Inflammatory macrophage treated with lipopolysaccharide for 1 hour (primary cell): ENCODE results near the gene SNX33.
A peak's percentile ranks its signal among the peaks of the same experiment; 100 is the strongest.
"Not testable (repeated sequence)": the region's sequence is repeated elsewhere in the genome, so short reads cannot be mapped to it uniquely, and the experiment has no call there.

ENCODE experiments used
- DNase-seq, 2 donors: peaks; one replicate each; pipeline ENCODE4 v3.0.0-alpha.2; 2020 to 2022

SNX33 gene

DNA sequence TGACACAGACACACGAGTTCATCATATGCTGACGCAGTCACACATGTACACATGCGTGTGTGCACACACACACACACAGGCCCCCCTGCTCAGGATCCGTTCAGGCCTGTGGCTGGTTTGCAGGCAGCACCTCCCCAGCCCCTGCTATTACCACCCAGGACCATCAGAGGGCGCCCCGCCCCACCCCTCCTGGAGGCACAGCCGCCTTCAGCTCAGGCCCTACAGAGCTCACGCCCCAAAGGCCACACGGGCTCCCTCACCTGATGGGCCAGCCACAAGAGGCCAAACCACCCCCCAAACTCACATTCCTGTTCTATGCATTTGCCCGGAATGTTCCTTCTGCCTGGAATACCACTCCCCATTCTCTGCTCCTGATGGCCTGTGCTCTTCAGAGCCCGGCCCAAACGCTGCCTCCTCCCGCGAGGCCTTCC is 38.5 kb downstream of the SNX33 start:
- DNase-seq, result peak; percentile 39 to 87

DNA sequence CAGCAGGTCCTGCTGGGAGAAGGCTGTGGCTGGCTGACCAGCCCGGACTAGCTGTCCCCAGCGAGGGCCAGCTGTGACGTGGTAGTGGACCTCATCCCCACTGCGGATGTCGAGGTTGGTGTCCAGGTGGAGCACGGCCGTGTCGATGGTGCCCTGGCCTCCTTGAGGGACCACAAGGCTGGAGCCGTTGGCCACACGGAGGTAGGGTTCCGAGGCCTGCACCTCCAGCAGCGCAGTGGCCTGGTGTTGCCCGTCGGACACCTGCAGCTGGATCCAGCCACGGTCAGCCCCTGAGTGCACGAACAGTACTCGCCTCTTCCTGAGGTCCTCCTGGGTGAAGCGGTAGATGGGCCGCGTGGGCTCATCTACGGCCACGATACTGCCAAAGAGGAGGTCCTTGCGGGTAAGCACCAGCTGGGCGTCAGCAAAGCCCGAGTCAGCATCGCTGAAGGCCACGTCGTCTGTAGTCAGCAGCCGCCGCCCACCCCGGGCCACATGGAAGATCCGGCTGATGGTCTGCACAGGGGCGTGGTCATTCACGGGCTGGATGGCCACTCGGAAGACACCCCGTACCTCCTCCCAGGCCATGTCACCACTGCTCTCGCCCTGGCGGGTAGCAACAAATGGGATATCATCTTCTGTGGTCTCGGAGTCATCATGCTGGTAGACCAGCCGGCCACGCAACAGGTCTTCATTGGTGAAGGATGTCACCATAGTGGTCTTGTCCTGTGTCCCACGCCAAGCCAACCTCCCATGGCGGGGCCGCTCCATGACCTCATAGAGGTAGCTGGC is 40.0 kb downstream of the SNX33 start:
- DNase-seq, result no peak

GRCh38 chr15:75688278-75688557 is 40.5 kb downstream of the SNX33 start:
- DNase-seq, result no peak

DNA sequence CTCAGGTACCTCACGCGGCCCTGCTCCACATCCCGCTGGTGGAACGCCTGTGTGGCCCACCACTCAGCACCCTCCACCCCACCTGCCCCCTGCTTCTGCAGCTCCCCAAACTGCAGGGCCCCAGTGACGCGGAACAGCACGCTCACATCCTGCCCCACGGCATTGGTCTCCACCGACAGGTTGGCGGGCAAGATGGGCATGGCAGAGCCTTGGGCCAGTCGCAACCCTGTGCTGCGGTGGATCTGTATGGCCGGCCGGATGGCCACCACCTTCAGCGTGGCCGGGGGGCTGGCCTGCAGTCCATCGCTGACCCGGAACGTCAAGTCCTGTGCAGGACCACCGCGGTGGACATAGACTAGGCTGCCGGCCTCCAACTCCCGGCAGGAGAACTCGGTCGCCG is 41.1 kb downstream of the SNX33 start:
- DNase-seq, result no peak

GRCh38 chr15:75689429-75689828 is 41.7 kb downstream of the SNX33 start:
- not testable (repeated sequence) for DNase-seq

- DNase-seq, result not testable (repeated sequence)
These were observed 44.6 kb downstream of the SNX33 start for GRCh38 chr15:75692311-75692710.

DNA sequence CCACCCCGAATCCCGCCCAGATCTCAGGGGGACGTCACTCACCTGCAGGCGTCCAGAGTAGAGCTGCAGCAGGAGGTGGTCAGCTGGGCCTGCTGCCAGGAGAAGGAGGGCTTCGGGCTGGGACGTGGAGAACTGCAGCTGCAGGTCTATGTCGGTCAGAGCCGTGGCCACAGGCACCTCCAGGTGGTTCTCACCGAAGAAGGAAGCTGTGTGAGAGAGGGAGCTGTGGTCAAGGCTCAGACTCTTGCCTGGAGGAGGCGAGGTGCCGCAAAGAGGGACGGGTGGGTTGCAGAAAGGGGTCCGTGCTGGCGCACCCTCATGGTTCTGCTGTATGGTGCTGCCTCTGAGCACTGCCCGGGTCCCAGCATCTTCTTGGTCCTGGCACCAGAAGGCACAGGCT is 45.3 kb downstream of the SNX33 start:
- DNase-seq, result not testable (repeated sequence)

GRCh38 chr15:75693501-75694240 is 46.0 kb downstream of the SNX33 start:
- no peak for DNase-seq

DNA sequence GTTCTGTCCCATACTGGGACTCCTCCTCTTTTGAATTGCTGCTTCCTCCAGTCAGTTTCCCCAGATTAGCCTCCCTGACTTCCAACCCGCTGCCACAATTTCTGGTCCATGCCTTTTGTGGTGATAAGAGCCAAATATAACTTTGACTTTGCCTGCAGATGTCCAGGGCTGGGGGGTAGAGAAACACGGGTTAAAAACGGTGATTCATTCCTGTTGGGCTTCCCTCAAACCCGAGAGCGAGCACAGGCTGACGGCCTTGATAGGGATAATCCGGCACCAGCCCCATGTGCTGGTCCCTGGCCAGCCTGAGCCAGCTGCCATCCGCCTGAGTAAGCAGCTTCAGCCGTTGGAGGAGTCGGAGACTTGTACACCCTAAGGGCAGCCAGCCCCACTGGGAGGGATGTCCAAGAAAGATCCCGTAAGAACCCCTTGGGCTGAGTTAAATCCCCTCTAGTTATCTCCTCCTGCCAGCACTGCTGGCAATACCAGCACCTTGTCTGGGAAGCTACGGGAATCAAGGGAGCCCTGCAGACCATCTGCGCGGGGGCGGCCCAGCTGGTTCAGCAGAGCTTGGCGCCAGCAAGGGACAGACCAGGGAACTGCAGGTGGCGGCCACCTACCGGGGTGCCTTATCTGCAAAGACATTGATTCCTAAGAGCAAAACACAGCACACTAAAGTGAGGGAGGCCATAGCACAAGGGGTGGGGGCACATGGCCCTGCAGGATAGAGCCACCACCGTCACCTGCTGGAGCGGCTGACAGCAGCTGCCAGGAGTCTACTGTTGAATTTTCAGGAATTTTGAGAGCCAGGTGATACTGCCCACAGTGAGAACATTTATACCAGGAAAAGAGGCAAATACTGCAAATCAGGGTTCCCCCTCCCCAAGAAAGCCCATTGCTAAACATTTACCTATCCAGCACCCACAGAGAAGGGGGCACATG is 46.8 kb downstream of the SNX33 start:
- peak in 1 of 2 donors; percentile 10 for DNase-seq

- DNase-seq, result no peak
These were observed 47.5 kb downstream of the SNX33 start for GRCh38 chr15:75695220-75695619.

DNA sequence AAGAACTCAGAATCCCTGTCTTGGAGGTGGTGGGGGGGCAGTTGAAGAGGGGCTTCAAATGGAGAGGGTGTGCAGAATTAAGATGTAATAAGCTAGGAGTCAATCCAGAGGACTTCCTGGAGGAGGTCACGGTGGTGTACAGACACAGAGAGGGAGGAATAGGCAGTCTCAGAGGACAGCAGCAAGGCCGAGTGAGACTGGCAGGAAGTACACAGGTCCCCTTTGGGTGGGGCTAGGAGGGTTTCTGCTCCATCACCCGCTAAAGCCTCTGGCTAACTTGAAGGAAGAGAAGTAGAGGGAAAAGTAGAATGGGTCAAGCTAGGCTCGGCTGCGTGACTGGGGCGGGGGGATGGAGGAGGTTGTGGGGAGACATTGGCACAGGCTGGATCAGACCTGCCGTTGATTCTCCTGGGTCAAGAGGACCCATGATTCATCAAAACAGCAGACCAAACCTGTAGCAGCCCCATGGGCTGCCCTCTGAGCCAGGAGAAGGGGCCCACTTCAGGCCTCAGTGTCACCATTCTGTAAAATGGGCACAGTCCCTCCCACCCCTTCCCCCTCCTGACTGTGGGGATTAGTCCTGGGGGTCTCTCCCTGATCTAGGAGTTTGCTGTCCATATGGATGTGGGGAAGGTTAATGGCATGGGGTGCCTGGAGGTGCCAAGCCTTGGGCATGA is 48.1 kb downstream of the SNX33 start:
- DNase-seq, result no peak

- peak; percentile 53 to 79 for DNase-seq
These were observed 48.6 kb downstream of the SNX33 start for GRCh38 chr15:75696311-75696720.

DNA sequence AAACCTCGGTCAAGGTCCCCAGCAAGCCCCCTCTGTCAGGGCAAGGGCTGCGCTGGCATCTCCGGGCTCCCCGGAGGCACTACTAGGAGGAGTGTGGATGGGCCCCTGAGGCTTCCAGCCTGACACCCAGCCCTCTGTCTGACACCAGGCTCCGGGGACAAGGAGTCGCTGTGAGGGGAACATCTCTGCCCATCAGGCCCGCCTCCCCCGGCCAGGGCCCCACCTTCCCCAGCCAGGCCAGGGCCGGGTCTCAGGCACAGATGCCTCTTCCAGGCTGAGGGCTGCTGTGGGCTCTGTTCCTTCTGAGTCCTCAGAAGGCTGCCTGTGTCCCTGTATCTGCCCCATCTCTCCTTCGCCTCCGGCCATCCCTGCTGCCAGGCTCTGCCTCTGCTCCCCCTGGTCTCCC is 49.1 kb downstream of the SNX33 start:
- no peak for DNase-seq

- no peak for DNase-seq
These were observed 49.8 kb downstream of the SNX33 start for GRCh38 chr15:75697523-75697922.

GRCh38 chr15:75697974-75698747 is 50.4 kb downstream of the SNX33 start:
- DNase-seq, result not testable (repeated sequence)

GRCh38 chr15:75699517-75699916 is 51.8 kb downstream of the SNX33 start:
- peak; percentile 31 to 42 for DNase-seq

- peak; percentile 81 to 84 for DNase-seq
These were observed 52.5 kb downstream of the SNX33 start for GRCh38 chr15:75699961-75700874.

DNA sequence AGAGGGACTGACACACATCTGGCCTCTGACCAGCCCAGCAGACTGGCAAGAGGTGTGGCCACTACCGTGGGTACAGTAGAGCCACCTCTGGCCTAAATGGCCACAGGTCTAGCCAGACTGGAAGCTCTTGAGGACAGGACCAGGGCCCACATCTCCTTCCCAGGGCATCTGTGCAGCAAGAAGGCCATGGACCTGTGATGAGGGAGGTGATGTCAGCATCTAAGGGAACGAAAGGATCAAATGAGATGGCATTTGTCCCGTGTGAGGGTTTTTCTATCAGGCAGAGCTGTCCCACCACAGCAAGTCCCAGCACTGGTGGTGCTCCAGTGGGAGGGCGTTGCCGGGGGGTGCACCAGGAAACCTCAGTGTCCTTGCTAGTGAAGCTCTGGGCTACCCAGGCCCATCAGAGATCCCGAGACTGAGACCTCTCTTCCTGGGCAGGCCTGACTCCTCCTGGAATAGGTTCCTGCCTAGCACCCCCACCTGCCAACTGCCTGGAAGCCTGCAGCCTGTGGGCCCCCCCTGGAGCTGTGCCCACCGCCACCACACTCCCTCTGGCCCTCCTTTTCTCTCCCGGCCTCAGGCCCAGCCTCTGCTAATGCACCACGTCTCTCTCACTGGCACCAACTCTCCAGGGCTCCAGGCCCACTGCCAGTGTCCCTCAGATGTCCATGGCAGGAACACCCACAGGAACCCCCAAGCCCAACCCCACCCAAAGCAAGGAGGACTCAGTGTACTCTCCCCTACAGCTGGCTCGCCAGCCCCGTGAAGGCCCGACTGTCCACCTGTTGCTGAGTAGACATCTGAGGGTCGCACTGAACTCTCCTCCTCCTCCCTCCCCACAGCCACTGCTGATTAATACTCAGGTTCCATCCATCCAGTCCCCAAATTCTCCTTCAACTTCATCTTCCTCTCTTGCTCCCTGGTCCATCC is 53.6 kb downstream of the SNX33 start:
- DNase-seq, result not testable (repeated sequence)

DNA sequence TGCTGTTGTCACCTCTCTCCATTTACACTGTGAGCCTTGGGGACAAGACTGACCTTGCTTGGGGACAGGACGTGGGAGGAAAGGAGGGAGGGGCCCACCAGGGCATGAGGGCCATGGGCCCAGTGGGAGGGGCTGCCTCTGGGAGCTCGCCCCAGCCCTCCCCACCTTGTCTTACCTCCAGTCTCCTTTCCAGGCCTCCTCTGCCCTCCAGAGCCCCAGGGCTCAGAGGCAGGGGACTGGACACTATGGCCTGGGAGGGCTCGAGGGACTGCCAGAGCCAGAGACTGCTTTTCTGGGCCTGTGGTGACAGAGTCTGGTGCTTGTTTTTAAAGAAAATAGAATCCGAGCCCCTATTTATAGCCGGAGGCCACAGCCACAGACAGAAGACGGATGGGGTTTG is 54.7 kb downstream of the SNX33 start:
- DNase-seq, result no peak
